HepG2 (cell line): ENCODE data around the gene PUS1. TPM values are rescaled to one million over a fixed set of nuclear protein-coding genes. Genes with fewer than 3 reads are reported as not detected.
A peak's percentile ranks its signal among the peaks of the same experiment; 100 is the strongest.

Experiments
- ATAC-seq: fragments of 200-7000 bp; cut with Tn5 transposase; 3 replicates; pipeline ENCODE4 v1.9.1; 2020; ENCODE audit warnings: mild to moderate bottlenecking, moderate library complexity
- BruUV-seq: library from RNA; stranded (reverse); fragments of 400-500 nt; replicated peaks from 2 replicates; lab custom pipeline; 2021; lab: Mats Ljungman, UMichigan
- CTCF ChIA-PET: fragments of 300-600 bp; formaldehyde crosslinking; extraction: SDS; loops from one replicate; lab custom pipeline; 2021; ENCODE audit warnings: low total read pairs, inconsistent platforms, low intra/inter-chr PET ratio; lab: Yijun Ruan, JAX
- POLR2A ChIA-PET: fragments of 350-600 bp; sonication (Branson Sonifier 250); formaldehyde crosslinking; loops from one replicate; lab custom pipeline; 2020; ENCODE audit warnings: antibody characterized with exemption, inconsistent platforms; lab: Yijun Ruan, JAX
- DNase-seq: peaks from one replicate; pipeline ENCODE4 v3.0.0-alpha.2; 2015; ENCODE audit warnings: low spot score
- FAIRE-seq: peaks from 3 replicates; lab custom pipeline; 2011; peaks lifted over from hg19 to GRCh38; lab: Jason Lieb, UNC
- H2AFZ ChIP-seq: one replicate; pipeline ENCODE4 v1.6.1; 2011; ENCODE audit warnings: low read length, inconsistent platforms
- H3K27ac ChIP-seq: fragments of 300-600 bp; 3 replicates; pipeline ENCODE4 v1.8.0; 2011; ENCODE audit warnings: mixed run types, mild to moderate bottlenecking, mixed read lengths, low read length, inconsistent platforms; ENCODE audit not compliant: insufficient read depth; ENCODE audit errors: extremely low read length
- H3K27me3 ChIP-seq, 2 experiments: fragments of 200-600 bp in 1 of 2; 2 replicates in 1 of 2; 3 replicates in 1 of 2; pipeline versions ENCODE4 v1.6.0 to v1.8.0; 2011; ENCODE audit warnings: low read length in 2 of 2, mild to moderate bottlenecking in 2 of 2, moderate library complexity in 2 of 2, inconsistent platforms in 1 of 2; ENCODE audit not compliant: insufficient read depth in 2 of 2, control insufficient read depth in 1 of 2
- H3K36me3 ChIP-seq, 2 experiments: fragments of 200-600 bp in 1 of 2; replicated peaks in 1 of 2; 2 replicates in 1 of 2; 3 replicates in 1 of 2; pipeline versions ENCODE4 v1.5.1 to v1.8.0; 2011; ENCODE audit warnings: low read length in 2 of 2, inconsistent platforms in 1 of 2; ENCODE audit not compliant: insufficient read depth in 2 of 2, control insufficient read depth in 1 of 2
- H3K4me1 ChIP-seq: 2 replicates; pipeline ENCODE4 v1.5.1; 2012; ENCODE audit warnings: low read length, inconsistent platforms; ENCODE audit not compliant: insufficient read depth
- H3K4me2 ChIP-seq: 2 replicates; pipeline ENCODE4 v1.6.0; 2011; ENCODE audit warnings: low read depth, low read length, inconsistent platforms
- H3K4me3 ChIP-seq, 3 experiments: fragments of 200-600 bp in 1 of 3; sonication (generic), shearing (Covaris generic) in 1 of 3; replicated peaks in 1 of 3; 2 replicates each; pipeline ENCODE4 v1.5.1; 2011 to 2016; ENCODE audit warnings: low read length in 3 of 3, inconsistent platforms in 2 of 3, low read depth in 2 of 3, mild to moderate bottlenecking in 2 of 3, control low read depth in 1 of 3, mixed read lengths in 1 of 3; ENCODE audit not compliant: insufficient read depth in 1 of 3
- H3K79me2 ChIP-seq: one replicate; pipeline ENCODE4 v1.6.1; 2011; ENCODE audit warnings: low read length, inconsistent platforms; ENCODE audit not compliant: insufficient read depth
- H3K9ac ChIP-seq: 2 replicates; pipeline ENCODE4 v1.6.0; 2011; ENCODE audit warnings: mild to moderate bottlenecking, low read depth, low read length, inconsistent platforms; ENCODE audit not compliant: insufficient read depth
- H3K9me3 ChIP-seq: 2 replicates; pipeline ENCODE4 v1.5.1; 2012; ENCODE audit warnings: mild to moderate bottlenecking, low read length
- H4K20me1 ChIP-seq: 2 replicates; pipeline ENCODE4 v1.6.0; 2011; ENCODE audit warnings: inconsistent platforms, mild to moderate bottlenecking, low read length, moderate library complexity; ENCODE audit not compliant: insufficient read depth
- AGO2 ChIP-seq: fragments of 200-400 bp; formaldehyde crosslinking; optimal IDR thresholded peaks from 2 replicates; pipeline ENCODE3; 2017; ENCODE audit warnings: mild to moderate bottlenecking, low read depth, low read length, moderate library complexity
- GATA4 ChIP-seq: sonication (generic); IDR thresholded peaks from 2 replicates; pipeline ENCODE4 v1.6.1; 2016; ENCODE audit warnings: antibody characterized with exemption, low read depth, borderline replicate concordance
- HDAC6 ChIP-seq: fragments of 200-600 bp; sonication (generic); IDR thresholded peaks from 2 replicates; pipeline ENCODE4 v1.7.0; 2017; ENCODE audit warnings: mild to moderate bottlenecking, antibody characterized with exemption, low read length, low read depth
- HOXA9 ChIP-seq: sonication (generic); formaldehyde crosslinking; IDR thresholded peaks from 2 replicates; pipeline ENCODE4 v1.8.1; 2022; ENCODE audit warnings: missing genetic modification reagents, mild to moderate bottlenecking, moderate library complexity, borderline replicate concordance
- IKZF1 ChIP-seq: fragments of 450-650 bp; IDR thresholded peaks from 2 replicates; pipeline ENCODE4 v1.7.1; 2016
- IRF1 ChIP-seq: sonication (generic); formaldehyde crosslinking; IDR thresholded peaks from 2 replicates; pipeline ENCODE4 v1.4.0; 2020; ENCODE audit warnings: low read depth, mild to moderate bottlenecking, missing genetic modification reagents
- KMT2B ChIP-seq: IDR thresholded peaks from 2 replicates; pipeline ENCODE4 v1.6.1; 2016; ENCODE audit warnings: missing genetic modification reagents, missing compliant biosample characterization
- MAF1 ChIP-seq: sonication (generic); formaldehyde crosslinking; IDR thresholded peaks from 2 replicates; pipeline ENCODE4 v1.5.0; 2020; ENCODE audit warnings: missing genetic modification reagents, borderline replicate concordance
- SRF ChIP-seq: IDR thresholded peaks from 2 replicates; pipeline ENCODE4 v1.6.1; 2011; ENCODE audit warnings: mild to moderate bottlenecking, low read depth, low read length, moderate library complexity
- SSRP1 ChIP-seq: IDR thresholded peaks from 2 replicates; pipeline ENCODE4 v1.6.1; 2016; ENCODE audit warnings: control low read depth
- TOE1 ChIP-seq: sonication (generic); formaldehyde crosslinking; IDR thresholded peaks from 2 replicates; pipeline ENCODE4 v1.4.0; 2020; ENCODE audit warnings: mild to moderate bottlenecking, missing genetic modification reagents
- U2AF1 ChIP-seq: fragments of 200-400 bp; formaldehyde crosslinking; optimal IDR thresholded peaks from 2 replicates; pipeline ENCODE3; 2017; ENCODE audit warnings: mild to moderate bottlenecking, low read depth, low read length
- ZHX1 ChIP-seq: sonication (generic); formaldehyde crosslinking; IDR thresholded peaks from 2 replicates; pipeline ENCODE4 v1.8.1; 2022; ENCODE audit warnings: low read depth, mild to moderate bottlenecking, missing genetic modification reagents
- ZNF274 ChIP-seq: sonication (generic); formaldehyde crosslinking; IDR thresholded peaks from 2 replicates; pipeline ENCODE4 v1.5.1; 2020; ENCODE audit warnings: mild to moderate bottlenecking, missing genetic modification reagents
- ZNF768 ChIP-seq: sonication (generic); formaldehyde crosslinking; IDR thresholded peaks from 2 replicates; pipeline ENCODE4 v1.4.0; 2020; ENCODE audit warnings: missing genetic modification reagents
- ZNF792 ChIP-seq: IDR thresholded peaks from 2 replicates; pipeline ENCODE4 v1.6.1; 2016
- WGBS: methylation state at CpG from one replicate; pipeline ENCODE4 v1.1.6; 2017; ENCODE audit warnings: low lambda C conversion rate; 5-methylcytosine and 5-hydroxymethylcytosine counted together
- in situ Hi-C: cut with HindIII; loops from 2 replicates; pipeline ENCODE4 v1.10.0; 2017; ENCODE audit warnings: low pct_unique_long_range_greater_than_20kb; ENCODE audit not compliant: extremely low pct_ligation_motif_present
- intact Hi-C: fragments of 100-400 bp; cut with micrococcal nuclease; formaldehyde crosslinking; loops from one replicate; pipeline ENCODE4 v1.10.0; 2022; ENCODE audit not compliant: unreplicated experiment
- polyA plus RNA-seq, 8 experiments: library from polyadenylated mRNA; depleted of rRNA in 3 of 8; stranded (reverse) in 7 of 8; unstranded in 1 of 8; fragments of >200 nt; fragmentation: Illumina TruSeq in 4 of 8; extraction: Trizol in 4 of 8; gene quantifications; 2 replicates each; pipeline versions ENCODE4 v1.2.1 to v1.2.3, GENCODE V29; 2011 to 2016; ENCODE audit warnings: low read depth in 4 of 8, missing spikeins in 1 of 8, mixed read lengths in 1 of 8; ENCODE audit not compliant: insufficient read depth in 1 of 8
- total RNA-seq, 5 experiments: library from RNA; depleted of rRNA; stranded (reverse); fragments of >200 nt; fragmentation: Illumina TruSeq; extraction: Trizol; gene quantifications; 2 replicates each; pipeline ENCODE4 v1.2.3, GENCODE V29; 2016; ENCODE audit warnings: low read depth in 1 of 5

Gene PUS1
- total and polyA plus RNA-seq, 2 of the 13 experiments (the other 11 are each of a cell fraction or from before 2014, with no cell fraction given): 19.2 to 24.7 TPM

GRCh38 chr12:131921866-131922769, 7.0 kb upstream of the PUS1 start:
- intact Hi-C loops (loop anchor here (10.0 kb wide), 1 partner anchor 87 kb away; no protein-coding TSS in a partner anchor), in situ Hi-C loops (no loop called here)
- no peaks in the 10 kb centered on the region for H3K27me3 ChIP-seq
- POLR2A ChIA-PET: no interaction called here
- ATAC-seq (no peak), FAIRE-seq (no peak), DNase-seq (no peak)
- H3K4me3 ChIP-seq: no peak overlapping the region
- H4K20me1 ChIP-seq: no peaks in the 10 kb centered on the region
- no peak overlapping the region for H2AFZ ChIP-seq
- no peaks in the 10 kb centered on the region for H3K4me1 ChIP-seq
- TF ChIP-seq AGO2 (peak; percentile 46), U2AF1 (no peak)
- TF ChIP-seq, all 625 proteins: peak for 1
- Histone ChIP-seq H3K9ac (no peak overlapping the region), H3K79me2 (no peaks in the 10 kb centered on the region), H3K4me2 (no peak overlapping the region), H3K36me3 (peaks cover 4 to 13% of the 10 kb centered on the region in 2 experiments; a peak in 4 of 5 replicates), H3K27ac (no peak overlapping the region), H3K9me3 (no peaks in the 10 kb centered on the region)
- WGBS: 86% methylated on average over 25 of the region's 29 CpGs
- BruUV-seq: TSS peak; percentile 57
- CTCF ChIA-PET: no interaction called here

GRCh38 chr12:131922772-131923171, 6.3 kb upstream of the PUS1 start:
- CTCF ChIA-PET: no interaction called here
- intact Hi-C loops: loop anchor here (10.0 kb wide), 1 partner anchor 88 kb away; no protein-coding TSS in a partner anchor
- TF ChIP-seq IKZF1: no peak
- no peak for TF ChIP-seq SSRP1 (CRISPR knock-in tag)
- no peak for TF ChIP-seq HOXA9 (CRISPR knock-in tag)
- no peak for TF ChIP-seq SRF
- no peak for TF ChIP-seq MAF1
- TF ChIP-seq ZNF274: no peak
- no peak for TF ChIP-seq TOE1 (CRISPR knock-in tag)
- no peak for TF ChIP-seq ZNF768 (CRISPR knock-in tag)
- TF ChIP-seq GATA4: no peak
- TF ChIP-seq HDAC6: no peak
- TF ChIP-seq IRF1 (CRISPR knock-in tag): no peak
- no peak for TF ChIP-seq KMT2B (CRISPR knock-in tag)
- TF ChIP-seq ZHX1: no peak
- no peak for TF ChIP-seq ZNF792

More at GRCh38 chr12:131922772-131923171, 6.3 kb upstream of the PUS1 start:
- Histone ChIP-seq H3K9ac (no peak overlapping the region), H2AFZ (no peak overlapping the region), H3K4me3 (no peak overlapping the region), H3K27me3 (no peaks in the 10 kb centered on the region), H3K9me3 (no peaks in the 10 kb centered on the region), H3K27ac (no peak overlapping the region), H3K4me1 (no peaks in the 10 kb centered on the region), H3K36me3 (peaks cover 4 to 13% of the 10 kb centered on the region in 2 experiments; a peak in 4 of 5 replicates), H3K79me2 (no peaks in the 10 kb centered on the region), H4K20me1 (no peaks in the 10 kb centered on the region), H3K4me2 (no peak overlapping the region)
- FAIRE-seq: no peak
- DNase-seq: no peak
- POLR2A ChIA-PET: no interaction called here
- BruUV-seq: no TSS peak
- no peak for ATAC-seq
- in situ Hi-C loops: no loop called here
- 88% methylated on average over 13 of the region's 13 CpGs for WGBS
